ENCODE measurements around the gene CHTF18.
A peak's percentile ranks its signal among the peaks of the same experiment; 100 is the strongest.
"Not testable (repeated sequence)": the region's sequence is repeated elsewhere in the genome, so short reads cannot be mapped to it uniquely, and the experiment has no call there.

Gene CHTF18

DNA sequence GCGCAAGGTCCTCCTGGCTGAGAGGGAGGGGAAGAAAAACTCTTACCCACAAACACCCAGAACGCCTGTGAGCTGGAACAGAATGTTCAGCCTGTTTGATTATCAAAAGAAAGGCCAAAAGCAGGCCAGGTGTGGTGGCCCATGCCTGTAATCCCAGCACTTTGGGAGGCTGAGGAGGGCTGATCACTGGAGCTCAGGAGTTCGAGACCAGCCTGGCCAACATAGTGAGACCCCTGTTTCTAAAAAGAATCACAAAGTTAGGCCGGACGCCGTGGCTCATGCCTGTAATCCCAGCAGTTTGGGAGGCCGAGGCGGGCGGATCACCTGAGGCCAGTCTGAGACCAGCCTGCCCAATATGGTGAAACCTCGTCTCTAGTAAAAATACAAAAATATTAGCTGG lies 12.1 kb upstream of the CHTF18 start:
- DNase-seq (ENCODE audit: low spot score): not testable (repeated sequence)

DNA sequence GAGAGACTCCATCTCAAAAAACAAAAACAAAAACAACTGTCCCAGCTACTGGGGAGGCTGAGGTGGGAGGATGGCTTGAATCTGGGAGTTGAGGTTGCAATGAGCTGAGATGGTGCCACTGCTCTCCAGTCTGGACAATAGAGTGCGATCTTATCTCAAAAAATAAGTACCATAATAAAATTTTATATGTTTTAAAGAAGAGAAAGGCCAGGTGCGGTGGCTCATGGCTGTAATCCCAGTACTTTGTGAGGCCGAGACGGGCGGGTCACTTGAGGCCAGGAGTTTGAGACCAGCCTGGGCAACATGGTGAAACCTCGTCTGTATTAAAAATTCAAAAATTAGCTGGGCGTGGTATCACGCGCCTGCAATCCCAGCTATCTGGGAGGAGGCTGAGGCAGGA lies 11.6 kb upstream of the CHTF18 start:
- DNase-seq (ENCODE audit: low spot score): no peak

DNA sequence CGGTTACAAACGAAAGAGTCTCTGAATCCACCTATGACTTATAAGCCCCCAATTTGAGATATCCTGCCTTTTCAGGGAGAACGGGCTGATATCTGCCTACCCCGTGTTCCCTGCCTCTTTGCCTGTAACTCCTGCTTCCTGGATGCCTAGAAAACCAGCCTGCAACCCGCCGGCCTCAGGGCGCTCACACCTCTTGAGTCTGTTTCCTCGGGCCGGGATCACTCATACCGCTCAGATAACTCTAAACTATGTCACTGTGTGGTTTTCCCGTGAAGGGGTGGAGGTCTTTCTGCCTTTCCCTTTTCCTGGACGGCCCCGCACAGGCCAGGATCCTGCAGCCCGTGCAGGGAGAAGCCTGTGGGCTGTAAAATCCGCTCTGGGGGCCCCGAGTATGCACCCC lies 10.6 kb upstream of the CHTF18 start:
- DNase-seq (ENCODE audit: low spot score): no peak

DNA sequence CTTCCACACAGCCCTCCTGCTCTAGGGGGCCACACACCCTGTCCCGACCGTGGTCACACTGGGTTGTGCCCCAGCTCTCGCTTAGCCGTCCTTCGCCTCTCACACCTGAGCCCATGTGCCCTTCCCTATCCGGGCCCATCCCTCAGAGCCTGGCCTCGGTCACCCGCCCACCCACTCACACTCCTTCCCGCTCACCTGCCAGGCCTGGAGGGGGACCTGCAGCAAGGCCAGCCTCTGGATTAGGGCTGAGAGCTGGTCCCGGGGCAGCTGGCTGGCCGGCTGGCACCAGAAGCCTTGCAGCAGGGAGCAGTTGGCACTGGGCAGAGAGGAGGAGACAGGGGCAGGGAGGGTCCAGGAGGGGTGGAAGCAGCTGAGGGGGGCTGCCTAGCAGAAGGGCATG lies 10.0 kb upstream of the CHTF18 start:
- no peak for DNase-seq (ENCODE audit: low spot score)

DNA sequence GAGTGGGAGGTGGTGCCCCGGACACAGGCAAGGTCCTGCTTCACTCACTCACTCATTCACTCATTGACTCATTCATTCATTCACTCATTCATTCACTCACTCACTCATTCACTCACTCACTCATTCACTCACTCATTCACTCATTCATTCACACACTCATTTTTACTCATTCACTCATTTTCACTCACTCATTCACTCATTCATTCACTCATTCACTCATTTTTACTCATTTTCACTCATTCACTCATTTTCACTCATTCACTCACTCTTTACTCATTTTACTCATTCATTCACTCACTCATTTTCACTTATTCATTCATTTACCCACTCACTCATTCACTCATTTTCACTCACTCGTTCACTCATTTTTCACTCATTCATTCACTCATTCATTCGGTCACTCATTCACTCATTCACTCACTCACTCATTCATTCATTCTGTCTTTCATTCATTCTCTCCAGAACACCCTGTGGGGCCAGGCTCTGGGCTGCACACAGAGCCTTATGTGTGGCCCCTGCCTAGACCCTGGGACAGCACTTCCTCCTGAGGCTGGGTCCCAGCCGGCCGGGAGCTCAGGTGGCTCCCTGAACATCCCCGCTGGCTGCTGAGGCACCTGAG lies 9.4 kb upstream of the CHTF18 start:
- no peak for DNase-seq (ENCODE audit: low spot score)

DNA sequence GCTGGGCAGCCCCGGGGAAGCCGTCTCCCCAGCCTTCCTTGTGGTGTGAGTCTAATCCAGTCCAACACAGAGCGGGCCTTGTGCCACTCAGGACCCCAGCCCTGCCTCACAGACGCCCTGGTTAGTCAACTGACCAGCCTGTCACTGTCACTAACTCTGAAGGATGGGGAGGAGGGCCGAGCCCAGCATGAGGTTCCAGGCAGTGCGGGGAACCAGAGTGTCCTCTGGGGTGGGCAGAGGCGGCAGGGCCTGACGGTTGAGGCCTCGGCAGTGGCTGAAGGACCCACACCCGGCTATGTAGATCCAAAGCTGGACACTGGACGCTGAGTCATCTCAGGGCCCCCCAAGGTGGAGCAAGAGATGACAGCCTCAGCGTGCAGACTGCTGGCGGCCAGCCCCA lies 8.9 kb upstream of the CHTF18 start:
- no peak for DNase-seq (ENCODE audit: low spot score)

DNA sequence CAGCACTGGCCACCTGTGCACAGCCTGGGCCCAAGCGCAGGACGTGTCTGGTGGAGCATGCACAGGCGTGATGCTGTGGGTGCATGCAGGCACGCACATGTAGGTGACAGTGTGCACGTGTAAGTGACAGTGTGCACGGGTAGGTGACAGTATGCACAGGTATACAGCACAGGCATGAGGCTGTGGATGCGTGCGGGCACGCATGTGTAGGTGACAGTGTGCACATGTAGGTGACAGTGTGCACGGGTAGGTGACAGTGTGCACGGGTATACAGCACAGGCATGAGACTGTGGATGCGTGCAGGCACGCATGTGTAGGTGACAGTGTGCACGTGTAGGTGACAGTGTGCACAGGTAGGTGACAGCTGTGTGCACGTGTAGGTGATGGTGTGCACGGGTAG lies 8.1 kb upstream of the CHTF18 start:
- no peak for DNase-seq (ENCODE audit: low spot score)

DNA sequence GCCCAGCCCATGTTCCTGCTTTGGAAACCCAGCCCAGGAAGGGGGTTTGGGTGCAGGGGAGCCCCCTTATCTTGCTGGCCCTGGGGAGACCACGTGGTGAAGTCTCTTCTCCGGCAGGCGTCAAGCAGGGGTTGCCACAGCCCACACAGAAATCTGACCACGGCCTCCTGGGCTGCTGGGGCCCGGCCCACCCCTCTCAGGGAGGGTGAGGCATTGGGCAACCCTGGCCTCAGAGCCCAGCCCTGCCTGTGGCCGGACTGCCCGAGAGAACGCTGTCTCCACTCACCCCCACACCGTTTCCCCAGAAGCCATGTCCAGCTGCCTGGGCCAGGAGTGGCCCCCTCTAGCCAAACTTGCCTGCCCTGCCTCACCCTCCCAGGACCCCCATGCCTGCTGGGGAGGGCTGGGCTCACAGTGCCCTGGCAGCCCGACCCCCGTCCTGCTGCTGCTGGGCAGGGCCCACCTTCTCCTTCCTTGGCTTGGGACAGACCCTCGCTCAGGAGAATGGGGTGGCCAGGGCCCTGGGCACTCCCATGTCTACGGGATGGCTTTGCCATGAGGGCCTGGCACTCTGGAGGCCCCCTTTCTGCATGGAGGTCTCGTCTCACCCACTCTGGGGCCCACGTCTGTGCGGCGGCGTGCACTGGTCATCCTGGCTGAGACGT lies 6.9 kb upstream of the CHTF18 start:
- DNase-seq (ENCODE audit: low spot score): no peak

DNA sequence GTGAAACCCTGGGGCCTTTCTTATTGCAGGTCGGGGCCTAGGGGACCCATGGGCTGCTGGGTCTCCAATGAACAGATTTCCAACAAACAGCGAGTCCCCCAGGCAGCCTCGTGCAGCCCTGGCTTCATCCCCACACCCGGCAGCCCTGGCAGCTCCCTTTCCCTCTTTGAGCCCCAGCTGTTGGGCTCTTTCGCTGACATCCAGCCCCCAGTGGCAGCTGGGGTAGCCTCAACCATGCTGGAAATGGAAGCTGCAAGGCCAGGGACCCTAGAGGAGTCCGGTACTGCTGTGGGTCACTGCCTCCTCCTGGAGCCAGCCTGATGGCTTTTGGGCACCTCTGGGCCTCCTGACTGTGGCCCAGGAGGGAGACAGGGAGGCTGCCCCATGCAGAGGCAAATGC lies 6.2 kb upstream of the CHTF18 start:
- no peak for DNase-seq (ENCODE audit: low spot score)

DNA sequence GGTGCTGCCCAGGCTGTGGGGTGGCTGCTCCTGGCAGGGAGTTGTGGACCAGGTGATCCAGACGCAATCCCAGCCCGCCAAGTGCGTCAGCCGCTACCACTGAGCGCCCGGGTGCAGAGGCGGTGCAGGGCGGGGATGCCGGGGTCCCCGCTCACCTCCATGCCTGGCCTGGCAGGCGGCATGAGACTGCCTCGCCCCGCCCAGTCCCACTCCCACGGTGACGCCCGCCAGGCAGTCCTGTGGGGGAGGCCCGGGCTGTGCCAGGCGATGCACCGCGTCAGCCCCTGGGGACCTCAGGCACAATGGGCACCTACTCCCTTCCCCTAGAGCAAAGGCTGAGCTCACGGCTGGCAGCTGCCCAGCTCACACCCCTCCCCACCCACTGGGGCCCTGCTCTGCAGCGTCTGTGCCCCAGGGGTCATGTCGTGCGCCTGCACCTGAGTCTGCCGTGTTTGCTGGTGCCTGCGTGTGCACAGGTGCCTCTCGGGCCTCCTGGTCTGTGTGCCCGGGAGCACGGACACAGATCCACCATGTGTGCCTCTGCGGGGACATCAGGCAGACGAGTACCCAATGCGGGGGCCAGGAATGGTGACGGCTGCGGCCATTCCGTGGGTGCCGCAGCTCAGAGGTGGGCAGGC lies 5.5 kb upstream of the CHTF18 start:
- no peak for DNase-seq (ENCODE audit: low spot score)

DNA sequence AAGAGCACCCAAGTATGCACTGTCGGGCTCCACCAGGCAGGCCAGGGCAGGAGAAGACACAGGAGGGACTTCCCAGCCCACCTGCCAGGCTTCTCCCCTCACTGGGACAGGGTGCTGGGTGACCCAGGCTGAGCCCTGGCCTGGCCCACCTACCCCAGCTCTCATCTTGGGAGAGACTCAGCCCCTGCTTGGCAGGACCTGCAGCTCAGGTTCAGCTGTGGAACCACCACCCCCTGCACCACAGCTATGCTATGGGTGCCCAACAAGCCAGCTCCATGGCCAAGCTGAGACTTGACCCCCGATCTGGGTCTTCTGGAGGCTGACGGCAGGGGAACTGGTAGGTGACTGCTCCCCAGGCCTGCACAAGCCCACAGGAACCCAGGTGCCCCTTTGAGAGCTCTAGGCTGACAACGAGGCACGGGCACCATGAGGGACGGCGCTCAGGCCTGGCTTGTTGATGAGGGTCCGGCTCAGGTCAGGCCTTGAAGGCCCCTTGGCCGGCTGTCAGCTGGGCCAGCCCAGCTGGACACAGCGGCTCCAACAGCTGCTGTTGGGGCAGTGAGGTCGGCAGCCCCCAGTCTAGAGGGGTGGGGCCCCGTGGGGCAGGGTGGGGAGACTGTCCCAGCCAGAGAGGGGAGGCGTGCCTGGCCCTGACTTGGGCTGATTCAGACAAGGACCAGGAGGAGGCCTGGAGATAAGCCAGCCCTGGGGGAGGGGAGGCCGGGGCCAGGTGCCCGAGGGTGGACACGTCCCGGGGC lies 4.8 kb upstream of the CHTF18 start:
- DNase-seq (ENCODE audit: low spot score): no peak

DNA sequence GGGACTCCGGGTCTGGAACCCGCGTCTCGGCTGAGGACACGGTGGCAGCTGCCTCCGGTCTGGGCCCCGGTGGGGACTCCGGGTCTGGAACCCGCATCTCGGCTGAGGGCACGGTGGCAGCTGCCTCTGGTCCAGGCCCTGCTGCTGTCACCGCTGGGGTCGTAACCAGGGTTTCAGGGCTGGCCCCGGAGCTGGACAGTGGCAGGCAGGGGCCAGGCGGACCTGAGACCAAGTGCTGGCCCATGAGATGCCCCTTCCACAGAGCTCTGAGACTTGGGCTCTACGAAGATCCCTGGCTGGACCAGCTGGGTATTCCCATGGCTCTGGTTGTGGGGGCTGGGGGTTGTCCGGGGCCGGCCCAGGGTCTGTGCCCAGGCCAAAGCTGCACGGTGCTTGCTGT lies 4.0 kb upstream of the CHTF18 start:
- DNase-seq (ENCODE audit: low spot score): no peak

DNA sequence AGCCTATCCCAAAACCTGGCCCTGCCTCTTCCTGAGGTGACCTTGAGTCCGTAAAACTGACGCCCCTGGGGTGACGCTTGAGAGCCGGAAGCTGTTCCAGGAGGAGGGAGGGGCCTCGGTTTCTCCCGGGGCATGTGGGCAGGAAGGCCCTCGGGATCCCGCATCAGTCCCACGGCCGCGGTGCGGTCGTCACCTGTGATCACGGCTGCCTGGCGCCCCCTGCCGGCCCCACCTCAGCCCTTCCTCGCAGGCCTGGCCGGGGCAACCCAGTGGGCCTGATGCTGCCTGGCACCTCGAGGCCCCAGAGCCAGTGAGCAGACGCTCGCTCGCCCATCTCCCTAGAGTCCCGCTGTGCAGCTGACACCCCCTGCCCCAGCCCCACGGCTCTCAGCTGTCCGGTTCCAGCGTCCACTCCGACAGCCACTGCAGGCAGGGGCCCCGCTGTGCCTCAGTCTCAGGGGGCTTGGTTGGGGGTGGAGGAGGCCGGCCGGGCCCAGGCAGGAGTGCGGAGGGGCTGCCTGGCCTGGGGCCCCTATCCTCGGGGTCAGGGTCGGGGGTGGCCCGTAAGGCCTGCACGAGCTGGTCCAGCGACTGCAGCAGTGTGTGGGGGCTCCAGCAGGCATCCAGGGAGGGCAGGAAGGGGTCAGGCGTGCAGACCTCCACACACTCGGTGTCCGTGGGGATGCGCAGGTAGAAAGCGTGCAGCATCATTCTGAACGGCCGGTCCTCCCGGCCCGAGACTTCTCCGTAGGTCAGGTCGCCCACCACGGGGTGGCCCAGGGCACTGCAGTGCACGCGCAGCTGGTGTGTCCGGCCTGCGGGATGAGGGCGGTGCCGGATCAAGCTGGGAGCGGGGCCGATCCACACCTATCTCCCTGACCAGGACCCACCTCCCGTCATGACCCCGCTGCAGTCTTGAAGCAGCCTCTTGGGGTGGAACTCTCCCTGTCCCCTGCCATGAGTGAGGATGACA lies 2.6 kb upstream of the CHTF18 start:
- DNase-seq (ENCODE audit: low spot score): no peak

DNA sequence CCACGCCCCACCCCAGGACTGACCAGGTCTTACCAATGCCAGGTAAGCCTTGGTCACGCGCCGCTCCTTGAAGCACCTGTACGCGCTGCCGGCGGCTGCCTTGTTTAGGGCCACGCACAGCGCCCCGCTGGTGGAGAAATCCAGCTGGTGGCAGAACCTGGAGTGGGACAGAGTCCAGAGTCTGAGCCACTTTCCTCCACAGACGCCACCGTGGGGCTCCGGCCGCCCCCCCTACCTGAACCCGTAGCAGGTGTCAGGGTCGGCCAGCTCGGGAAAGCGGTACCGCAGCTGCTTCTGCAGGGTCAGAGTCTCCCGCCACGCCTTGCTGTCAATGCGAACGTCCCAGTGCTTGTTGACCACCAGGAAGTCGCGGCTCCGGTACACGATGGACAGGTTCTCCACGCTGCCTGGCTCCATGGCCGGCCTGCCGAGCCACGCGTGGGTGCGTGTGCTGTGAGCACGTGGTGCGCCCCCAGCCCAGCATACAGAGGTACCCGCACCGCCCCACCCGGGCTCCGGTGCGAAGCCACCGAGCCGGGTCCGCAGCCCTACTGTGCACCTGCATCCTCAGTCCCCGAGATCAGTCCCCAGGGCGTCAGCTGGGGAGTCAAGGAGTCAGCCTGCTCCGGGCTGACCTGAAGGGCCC lies 976 bp upstream of the CHTF18 start:
- peak; percentile 36 for DNase-seq (ENCODE audit: low spot score)

DNA sequence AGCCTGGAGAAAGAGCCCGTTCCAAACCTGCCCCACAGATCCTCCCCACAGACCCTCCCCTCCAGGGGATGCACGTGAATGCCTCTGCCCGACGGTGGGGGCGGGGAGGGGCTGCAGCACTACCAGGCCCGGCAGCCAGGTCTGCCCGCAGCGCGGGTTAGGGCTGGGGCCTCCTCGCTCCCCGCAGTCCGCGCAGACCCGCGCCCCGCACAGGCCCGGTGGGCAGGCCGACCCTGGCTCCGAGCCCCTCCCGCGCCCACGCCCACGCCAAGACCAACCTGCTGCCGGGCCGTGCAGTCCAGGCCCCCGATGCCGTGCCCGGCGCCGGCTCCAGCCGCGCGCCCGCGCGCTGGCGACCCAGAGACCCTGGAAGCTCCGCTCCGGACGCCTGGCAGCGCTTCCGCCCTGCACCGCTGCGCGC lies 432 bp upstream of the CHTF18 start, which contains the start of gene RPUSD1:
TSS of gene RPUSD1 (minus strand) at position 404 of the 421 bp plus-strand sequence. CDS start 644 bp downstream, outside the sequence.
- peak; percentile 33 for DNase-seq (ENCODE audit: low spot score)

DNA sequence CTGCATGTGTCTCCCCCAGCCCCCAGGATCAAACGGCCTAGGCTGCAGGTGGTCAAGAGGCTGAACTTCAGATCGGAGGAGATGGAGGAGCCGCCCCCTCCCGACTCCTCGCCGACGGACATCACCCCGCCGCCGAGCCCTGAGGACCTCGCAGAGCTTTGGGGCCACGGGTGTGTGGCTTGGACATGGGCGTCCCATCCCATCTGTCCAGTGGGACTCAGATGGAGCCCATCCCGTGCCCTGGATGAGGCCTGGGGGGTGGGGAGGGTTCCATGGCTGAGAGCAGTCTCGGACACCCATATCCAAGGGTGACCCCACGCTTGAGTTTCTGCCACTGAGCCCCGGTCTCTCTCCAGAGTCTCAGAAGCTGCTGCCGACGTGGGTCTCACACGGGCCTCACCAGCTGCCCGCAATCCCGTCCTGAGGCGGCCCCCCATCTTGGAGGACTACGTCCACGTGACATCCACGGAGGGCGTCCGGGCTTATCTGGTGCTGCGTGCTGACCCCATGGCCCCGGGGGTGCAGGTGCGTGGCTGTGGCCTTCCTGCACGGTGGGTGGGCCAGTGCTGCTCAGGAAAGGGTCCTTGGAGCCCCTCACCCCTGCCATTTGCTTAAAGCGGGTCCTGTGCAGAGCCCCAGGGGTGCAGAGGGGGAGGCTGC lies 901 bp downstream of the CHTF18 start:
- no peak for DNase-seq (ENCODE audit: low spot score)

DNA sequence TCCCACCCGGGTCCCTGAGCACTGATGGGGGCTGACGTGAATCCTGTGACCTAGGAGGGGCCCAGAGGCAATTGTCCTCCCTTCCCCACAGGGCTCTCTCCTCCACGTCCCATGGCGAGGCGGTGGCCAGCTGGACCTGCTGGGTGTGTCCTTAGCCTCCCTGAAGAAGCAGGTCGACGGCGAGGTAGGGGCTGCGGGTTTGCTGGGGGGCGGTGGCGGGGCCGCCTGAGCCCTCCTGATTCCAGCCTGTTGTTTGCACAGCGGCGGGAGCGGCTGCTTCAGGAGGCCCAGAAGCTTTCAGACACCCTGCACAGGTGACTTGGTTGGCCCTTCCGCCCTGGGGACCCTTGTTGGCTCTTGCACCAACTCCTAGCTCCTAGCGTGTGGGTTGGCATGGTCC lies 1.7 kb downstream of the CHTF18 start:
- no peak for DNase-seq (ENCODE audit: low spot score)

DNA sequence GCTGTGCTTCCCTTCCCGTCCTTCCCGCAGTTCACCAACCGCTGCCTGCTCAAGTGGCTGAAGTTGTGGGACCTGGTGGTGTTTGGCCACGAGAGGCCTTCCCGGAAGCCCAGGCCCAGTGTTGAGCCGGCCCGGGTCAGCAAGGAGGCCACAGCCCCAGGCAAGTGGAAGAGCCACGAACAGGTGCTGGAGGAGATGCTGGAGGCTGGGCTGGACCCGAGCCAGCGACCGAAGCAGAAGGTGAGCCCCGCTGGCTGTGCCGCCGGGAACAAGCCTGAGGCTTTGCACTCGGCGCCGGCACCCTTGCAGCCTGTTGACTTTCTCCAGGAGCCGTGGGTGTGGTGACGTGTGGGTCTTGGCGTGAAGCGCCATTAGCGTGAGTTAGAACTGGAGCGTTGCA lies 2.7 kb downstream of the CHTF18 start:
- DNase-seq (ENCODE audit: low spot score): no peak

DNA sequence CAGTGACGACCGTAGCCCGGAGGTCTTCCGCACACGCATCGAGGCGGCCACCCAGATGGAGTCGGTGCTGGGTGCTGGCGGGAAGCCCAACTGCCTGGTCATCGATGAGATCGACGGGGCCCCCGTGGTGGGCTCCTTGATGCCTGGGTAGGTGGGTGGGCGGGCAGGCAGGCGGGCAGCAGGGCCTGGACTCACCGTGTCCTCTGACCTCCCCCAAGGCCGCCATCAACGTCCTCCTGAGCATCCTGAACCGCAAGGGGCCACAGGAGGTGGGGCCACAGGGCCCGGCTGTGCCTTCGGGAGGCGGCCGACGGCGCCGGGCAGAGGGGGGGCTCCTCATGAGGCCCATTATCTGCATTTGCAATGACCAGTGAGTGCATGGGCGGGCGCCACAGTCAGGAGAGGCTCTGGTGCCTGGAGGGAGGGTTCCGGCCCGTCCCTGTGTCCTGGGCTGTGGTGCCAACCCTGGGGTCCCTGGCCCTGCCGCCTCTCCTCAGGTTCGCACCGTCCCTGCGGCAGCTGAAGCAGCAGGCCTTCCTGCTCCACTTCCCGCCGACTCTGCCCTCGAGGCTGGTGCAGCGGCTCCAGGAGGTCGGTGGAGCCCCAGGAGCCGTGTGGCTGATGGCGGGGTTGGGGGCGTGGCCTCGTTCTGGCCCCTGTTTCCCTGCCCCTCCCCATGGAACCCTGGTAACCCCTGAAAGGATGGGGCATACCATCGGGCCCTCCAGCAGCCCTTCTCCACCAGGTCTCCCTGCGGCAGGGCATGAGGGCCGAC lies 4.0 kb downstream of the CHTF18 start:
- no peak for DNase-seq (ENCODE audit: low spot score)

DNA sequence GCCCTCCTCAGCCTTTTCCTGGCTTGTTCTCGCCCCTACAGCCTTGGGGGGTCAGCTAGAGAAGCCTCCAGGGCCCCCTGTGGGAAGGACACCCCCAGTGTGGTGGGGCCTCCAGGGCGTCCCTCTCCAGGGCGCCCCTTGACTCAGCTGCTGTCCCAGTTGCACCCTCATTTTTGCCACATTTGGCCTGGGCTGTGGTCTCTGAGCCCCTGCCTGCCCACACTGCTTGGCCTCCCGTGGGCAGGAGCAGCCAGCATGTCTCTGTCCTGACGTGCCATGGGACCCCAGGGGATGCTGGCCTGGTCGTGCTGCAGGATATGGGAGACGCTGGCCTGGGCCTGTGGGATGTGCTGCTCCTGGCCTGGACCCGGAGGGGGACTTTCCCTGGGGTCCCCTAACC lies 5.0 kb downstream of the CHTF18 start:
- no peak for DNase-seq (ENCODE audit: low spot score)

All from RKO (cell line).